GM03348 (cell line): ENCODE results near the gene PKP4.
"Not testable (repeated sequence)": the region's sequence is repeated elsewhere in the genome, so short reads cannot be mapped to it uniquely, and the experiment has no call there.

Experiments used
- DNase-seq: peaks from one replicate; pipeline ENCODE4 v3.0.0; 2012; ENCODE audit warnings: low spot score

The PKP4 gene

DNA sequence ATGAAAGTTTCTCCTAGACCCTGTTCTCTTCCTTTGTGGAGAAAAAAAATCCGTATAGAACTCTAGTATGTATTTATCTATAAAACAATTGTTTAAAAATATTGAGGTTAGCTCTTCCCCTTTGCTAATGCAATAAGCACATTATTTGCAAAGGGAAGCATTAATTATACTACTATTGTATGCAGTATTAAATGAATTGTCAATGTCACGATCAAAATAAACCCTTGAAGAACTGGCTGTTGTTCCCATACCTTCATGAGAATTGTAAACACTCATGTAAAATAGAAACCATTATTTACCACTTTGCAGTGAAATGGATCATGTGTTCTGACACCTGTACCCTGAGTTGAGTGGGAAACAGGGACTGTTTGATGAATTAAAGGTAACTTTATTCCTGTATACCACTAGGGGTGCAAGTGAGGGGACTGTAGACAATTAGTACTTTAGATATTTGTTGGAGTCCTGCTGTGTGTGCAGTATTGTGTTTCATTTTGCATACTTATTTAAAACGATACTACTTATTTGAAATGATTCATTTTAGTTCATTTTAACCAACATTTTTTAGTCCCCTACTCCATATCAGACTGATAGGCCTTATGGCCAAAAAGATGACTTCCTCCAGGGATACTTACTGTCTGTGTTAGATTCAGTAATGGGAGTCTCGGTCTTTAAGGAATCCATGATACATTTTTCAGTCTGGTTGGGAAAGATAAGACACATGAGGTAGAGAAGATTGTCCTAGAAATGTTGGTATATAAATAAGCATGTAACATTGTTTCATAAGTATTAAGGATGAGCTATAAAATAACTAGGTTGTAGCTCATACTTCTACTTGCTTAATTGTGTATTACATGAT lies 7.9 kb downstream of the PKP4 start:
- DNase-seq: no peak

DNA sequence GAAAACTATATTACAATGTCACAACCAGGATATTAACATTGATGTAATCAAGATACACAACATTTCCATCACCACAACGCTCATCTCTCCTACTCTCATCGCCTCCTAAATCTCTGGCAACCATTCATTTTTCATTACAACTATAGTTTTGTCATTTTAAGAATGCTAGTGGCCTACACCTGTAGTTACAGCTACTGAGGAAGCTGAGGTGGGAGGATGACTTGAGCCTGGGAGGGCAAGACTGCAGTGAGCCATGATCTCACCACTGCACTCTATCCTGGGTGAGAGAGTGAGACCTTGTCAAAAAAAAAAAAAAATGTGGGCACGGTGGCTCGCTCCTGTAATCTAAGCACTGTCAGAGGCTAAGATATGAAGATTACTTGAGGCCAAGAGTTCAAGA lies 10.5 kb downstream of the PKP4 start:
- DNase-seq: no peak

DNA sequence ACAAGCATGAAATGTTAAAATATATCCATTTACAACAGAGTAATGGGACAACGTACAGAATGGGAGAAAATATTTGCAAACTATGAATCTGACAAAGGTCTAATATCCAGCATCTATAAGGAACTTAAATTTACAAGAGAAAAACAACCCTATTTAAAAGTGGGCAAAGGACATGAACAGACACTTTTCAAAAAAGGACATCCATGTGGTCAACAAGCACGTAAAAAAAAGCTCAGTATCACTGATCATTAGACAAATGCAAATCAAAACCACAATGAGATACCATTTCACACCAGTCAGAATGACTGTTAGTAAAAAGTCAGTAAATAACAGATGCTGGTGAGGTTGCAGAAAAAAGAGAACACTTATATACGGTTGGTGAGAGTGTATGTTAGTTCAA lies 16.1 kb downstream of the PKP4 start:
- not testable (repeated sequence) for DNase-seq

DNA sequence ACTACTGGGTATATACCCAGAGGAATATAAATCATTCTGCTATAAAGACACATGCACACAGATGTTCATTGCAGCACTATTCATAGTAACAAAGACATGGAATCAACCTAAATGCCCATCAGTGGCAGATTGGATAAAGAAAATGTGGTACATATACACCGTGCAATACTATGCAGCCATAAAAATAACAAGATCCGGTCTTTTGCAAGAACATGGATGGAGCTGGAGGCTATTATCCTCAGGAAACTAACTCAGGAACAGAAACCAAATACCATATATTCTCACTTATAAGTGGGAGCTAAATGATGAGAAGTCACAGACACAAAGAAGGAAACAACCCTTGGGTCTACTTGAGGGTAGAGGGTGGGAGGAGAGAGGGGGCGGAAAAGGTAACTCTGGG lies 16.5 kb downstream of the PKP4 start:
- DNase-seq: not testable (repeated sequence)

DNA sequence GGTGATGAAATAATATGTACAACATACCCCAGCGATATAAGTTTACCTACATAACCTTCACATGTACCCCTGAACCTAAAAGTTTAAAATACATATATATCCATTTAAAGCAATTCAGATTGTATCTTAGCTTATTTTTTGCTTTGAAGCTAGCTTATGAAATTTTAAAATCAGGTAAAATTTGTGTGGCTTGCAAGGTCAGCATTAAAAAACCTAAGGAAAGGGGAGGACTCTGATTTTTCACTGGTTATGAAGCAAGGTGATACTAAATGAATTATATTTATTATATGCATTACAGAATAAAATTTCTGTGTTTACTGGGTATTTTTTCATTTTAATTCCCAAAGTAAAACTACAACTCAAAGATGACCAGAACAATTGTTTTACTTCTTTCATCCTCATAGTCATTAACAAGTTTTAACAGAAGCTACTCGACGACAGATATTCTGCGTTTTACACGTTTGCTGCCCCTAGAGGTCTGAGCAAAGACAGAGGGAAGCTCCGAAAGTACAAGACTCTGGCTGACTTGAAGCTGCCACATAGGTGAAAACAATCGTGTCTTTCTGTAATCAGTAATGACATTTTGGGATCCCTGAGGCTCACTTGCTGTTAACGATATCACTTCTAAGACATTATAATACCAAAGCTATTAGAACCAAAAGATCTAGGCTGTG lies 17.1 kb downstream of the PKP4 start:
- DNase-seq: no peak

DNA sequence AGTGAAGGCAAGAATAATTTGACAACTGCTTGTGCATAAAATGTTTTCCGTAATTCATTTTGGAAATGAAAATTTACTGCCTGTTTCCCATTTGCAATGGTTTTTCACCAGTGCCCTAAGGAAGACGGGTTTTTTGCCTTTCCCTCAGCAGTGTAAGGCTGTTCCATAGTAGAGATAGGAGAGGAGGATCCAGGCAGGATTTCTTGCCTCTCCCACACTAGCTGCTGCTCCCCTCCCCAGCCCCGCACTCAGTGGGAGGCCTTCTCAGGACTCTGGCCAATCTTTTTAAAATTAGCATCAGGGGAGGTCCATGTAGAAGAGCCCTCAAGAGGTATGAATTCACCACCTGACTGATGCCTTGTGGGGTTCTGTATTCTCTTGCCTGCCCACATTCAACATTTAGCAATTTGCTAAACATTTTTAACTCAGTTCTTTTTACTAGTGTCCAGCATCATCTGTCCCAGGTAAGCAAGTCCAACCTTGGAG lies 17.8 kb downstream of the PKP4 start:
- not testable (repeated sequence) for DNase-seq

DNA sequence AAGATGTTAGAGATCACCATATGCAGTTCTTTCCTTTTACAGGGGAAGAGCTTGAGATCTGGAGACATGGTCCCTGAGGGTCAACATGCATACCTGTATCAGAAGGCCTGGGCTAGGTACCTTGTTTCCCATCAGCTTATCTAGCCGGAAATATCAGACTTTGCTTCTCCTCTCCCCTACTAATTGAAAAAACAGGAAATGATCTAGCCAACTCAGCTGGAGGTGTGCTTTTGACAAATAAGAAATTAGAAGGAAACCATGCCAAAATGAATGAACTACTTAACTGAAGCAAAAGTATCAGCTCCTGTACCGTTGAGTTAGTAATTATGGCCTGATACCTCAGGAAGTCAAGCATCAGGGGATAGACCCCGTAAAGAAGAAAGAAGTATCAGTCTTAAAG lies 20.4 kb downstream of the PKP4 start:
- no peak for DNase-seq

DNA sequence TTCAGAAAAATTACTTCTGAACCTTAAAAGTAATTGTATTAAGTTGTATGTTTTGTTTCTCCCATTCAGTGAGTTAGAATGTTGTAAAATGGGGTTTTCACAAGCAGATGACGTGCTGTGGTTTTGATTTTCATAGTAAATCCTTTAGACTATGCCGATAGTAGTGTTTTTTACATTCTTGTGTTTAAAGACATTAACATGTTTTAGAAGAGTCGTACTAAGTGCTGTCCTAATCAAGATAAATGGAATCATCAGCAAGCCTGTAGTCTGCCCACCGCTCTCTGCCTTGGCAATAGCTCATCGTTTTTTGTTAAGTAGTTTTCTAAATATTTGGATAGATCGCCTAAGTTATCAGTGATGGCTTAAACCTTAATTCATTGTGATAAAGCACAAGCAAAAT lies 21.5 kb downstream of the PKP4 start:
- no peak for DNase-seq

DNA sequence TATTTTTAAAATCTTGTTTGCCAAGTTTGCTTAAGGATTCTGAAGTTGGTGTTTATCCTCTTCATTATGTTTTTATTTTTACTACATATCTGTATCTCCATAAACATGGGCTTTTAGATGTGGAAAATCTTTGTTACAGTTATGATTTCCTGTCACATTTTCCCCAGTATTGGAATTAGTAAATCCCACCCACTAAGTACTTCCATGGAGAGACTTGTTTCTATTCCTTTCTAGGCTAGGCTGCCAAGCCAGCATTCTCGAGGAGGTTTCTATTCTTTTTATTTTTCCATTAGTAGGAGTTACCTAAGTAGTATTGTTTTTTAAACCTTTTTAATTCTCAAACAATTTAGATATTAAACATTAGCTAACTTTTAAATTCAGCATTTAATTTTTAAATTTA lies 22.1 kb downstream of the PKP4 start:
- no peak for DNase-seq

DNA sequence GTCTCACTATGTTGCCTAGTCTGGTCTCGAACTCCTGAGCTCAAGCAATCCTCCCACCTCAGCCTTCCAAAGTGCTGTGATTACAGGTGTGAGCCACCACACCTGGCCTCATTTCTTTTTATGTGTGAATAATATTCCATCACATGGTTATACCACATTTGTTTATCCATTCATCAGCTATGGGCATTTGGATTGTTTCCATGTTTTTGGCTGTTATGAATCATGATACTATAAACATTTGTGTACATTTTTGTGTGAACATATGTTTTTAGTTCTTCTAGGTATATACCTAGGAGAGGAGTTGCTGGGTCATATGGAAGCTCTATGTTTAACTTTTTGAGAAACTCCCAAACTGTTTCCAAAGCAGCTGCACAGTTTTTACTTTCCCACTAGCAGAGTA lies 24.4 kb downstream of the PKP4 start:
- no peak for DNase-seq

DNA sequence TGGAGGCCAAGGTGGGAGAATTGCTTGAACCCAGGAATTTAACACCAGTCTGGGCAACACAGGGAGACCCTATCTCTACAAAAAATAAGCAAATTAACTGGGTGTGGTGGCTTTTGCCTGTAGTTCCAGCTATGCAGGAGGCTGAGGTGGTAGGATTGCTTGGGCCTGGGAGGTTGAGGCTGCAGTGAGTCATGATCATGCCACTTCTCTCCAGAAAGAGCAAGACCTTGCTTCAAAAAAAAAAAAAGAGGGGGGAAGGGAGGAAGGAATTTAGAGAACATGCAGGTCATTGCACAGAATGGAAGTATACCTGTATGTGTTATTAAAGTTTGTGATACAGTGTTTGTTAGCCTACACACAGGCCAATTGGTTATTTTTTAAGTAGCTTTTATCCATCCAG lies 25.8 kb downstream of the PKP4 start:
- no peak for DNase-seq

DNA sequence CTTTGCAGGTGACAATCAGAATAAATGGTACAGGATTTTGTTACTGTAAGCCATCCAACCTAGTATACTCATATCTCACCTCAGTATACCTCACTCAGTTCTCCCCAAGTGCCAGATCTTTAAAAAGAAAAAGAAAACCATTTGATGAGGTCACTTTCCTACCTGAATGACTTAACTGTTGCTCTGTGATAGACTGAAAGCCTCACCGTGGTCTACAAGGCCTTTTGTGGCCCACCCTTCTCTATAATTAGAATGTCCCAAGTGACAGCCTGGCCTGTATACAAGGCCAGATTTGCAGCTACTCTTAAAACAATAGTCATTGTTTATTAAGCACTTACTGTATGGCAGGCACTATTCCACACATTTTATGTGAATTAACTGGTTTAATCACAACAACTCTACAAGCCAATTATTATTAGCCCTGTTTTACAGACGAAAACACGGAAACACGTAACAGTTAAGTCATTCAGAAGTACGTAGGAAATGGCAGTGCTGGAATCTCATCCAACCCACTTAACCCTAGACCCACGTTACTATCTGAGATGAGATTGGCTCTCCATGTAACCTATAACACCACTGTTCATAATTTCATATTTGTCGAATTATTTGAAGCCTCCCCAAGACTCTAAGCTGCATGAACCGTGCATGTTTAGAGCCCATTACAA lies 28.3 kb downstream of the PKP4 start:
- DNase-seq: no peak

DNA sequence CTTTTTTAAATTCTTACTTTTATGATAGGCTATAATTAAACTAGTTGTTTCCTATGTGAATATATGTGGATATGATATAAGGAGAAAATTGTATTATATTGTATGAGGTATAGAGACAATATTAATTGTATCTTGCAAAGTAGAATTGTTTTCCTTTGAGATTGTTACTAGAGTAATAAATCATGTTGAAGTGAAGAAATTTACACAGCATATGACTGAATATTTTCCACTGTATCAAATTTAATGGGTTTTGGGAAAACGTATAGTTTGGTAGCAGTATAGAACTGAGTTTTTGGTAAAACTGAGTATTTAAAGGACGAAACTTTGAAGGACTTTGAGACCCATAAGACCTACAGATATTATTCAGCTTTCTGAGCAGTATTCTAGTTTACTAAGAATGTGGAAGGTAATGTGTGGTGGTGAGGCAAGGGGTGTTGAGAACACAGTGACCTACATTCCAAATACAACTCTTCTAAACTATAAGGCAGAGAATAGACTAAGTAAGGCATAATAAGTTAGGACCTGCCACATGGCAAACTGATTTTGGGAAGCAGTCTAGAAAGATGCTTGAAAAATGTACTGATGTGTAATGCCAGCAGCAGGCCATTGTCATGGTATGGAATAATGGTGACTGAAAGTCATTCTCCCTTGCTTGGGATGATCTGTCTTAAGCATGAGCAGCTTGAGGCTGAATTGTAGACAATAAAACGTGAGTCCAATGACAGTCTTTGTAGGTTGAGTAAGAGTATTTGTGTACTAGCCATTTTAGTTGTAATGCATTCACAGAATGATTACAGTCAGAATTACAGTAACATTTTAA lies 29.6 kb downstream of the PKP4 start:
- DNase-seq: no peak

DNA sequence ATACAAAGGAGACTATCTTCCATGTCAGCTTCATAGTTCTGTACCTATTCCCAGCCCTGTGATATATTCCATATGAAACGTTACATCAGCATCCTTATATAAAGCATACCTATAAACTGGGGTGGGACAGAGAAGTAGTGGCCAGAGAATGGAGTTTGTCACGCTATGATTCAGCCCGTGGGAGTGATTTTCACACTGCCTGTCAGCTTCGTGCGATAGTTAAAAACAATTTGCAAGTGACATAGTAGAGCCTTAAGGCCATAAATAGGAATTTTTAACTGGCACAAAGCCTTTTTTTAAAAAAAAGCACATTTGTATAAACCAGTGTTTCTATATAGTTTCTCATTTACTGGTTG lies 30.2 kb downstream of the PKP4 start:
- DNase-seq: no peak

DNA sequence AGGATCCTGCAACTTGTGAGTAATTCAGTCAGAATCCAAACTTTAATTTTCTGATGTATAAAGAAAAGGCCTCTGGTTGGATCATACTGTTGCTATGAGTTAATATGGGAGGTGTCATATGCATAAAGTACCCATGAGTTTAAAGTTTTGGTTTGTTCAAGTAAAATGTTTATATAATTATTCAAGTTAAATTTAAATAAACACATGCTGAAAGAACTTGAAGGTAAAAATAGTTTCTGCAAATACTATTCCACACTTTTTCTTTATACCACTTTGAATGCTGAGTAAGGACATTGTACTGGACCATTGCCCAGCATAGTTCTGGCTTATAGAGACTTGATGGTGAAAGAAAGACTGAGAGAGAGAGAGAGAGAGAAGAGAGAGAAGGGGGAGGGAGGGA lies 30.7 kb downstream of the PKP4 start:
- DNase-seq: no peak

DNA sequence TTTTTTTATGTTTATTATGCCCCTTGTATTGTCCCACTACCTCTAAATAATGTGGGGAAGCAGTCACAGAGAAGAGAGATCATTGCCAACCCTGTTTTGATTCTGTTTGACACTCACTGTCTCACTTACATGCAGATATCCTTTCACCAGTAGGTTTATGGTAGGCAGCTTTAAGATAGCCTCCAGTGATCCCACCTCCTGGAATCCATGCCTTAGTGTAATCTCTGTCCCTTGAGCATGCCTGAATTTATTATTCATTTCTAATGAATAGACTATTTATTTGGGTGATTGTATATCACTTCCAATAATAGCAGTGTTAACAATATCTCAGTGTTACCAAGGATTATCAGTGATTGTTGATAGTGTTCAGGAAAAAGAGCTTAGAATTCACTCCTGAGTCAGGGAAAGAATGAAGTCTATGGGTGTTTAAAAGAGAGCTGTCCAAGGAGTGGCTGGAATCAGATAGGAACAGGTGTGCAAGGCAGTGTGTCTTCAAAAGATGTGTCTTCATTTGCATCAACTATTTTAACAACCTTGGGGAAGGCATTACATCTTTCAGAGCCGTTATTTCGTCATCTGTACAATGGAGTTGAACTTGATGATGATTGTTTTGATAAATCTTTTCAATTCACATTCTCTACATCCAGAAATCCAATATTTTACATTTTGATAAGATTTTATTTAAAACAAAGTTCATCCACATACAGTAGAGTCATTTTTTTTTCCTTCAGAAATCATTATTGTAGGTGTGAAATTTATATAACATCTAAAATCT lies 31.9 kb downstream of the PKP4 start:
- no peak for DNase-seq

DNA sequence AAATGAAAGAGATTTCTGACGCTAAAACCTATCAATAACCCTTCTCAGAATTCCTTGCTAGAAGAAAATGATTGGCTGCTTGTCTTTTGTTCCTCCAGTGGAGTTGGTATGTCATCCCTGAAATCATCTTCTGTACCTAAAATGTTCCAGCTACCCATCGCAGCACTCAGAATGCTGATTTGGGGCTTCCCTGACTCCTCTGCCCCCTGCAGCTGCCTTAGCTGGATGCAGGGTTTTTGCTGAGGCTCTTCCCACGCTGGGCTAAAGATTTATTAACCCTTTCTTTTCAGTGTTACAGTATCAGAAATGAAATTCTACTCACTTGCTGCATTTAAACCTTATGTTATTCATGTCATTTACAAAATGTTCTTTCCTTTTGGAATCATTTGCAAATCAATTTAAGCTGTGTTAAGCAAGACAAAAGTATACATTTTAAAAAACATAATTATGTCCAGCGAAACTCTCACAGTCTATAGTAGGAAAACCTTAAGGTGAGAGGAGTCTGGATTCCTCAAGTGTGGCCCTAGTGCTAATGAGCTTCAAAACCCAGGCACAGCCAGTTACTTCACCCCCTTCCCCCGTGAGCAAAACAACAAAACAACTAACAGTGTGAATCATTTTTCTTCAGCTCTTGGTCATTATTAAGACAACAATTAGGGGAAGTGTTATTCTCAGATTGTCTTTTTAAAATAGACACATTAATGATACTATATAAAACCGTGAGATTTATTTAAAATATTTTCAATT lies 32.8 kb downstream of the PKP4 start:
- DNase-seq: no peak

DNA sequence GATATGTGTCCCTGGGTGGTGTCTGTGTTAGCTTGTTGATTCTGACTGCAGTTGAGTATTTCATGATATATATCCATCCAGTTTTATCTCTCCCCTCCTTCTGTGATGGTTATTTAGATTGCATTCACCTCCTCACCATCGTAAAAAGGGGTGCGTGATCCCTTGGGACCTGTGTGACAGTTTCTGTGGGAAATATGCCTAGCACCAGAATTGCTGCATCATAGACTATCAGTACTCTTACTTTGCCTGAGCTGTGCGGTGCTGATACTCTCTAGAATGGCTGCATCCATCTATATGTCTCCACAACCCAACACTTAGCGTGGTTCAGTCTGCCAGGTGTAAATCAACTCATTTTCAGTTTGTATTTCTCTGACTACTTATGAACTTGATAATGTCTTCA lies 34.3 kb downstream of the PKP4 start:
- DNase-seq: no peak

DNA sequence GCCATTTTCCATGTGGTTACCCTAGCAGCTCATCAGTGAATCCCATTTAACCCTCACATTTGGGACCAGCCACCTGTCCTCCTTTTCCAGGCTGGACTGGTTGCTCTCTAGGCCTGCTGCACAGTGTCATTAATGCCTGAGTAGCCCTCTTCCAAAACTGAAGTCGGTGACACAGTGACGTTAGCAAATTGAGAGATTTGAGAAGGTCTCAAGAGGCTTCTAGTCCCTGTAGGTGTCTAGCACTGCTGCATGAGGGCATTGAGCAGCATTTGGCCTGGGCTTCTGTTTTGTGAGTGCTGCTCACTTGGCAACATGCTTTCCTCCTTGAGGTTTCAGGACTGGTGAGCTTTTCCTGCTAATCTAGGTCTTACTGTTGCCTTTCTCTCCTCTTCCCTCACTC lies 36.7 kb downstream of the PKP4 start:
- no peak for DNase-seq

DNA sequence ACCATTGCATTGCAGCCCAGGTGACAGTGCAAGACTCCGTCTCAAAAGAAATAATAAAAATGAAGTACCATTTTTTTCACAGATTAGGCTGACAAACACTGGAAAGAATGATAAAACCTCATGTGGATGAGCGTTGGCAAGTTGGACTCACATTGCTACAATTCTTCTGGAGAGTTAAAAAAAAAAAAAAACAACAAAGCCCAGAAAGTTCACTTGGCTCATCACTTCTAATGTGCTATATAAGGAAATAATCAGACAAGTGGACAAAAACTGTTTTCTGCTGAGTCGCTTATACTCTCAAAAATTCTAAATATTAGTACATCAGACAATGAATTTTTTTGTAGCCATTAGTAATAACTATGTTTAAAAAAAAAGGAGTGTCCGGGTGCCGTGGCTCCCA lies 38.4 kb downstream of the PKP4 start:
- DNase-seq: peak; percentile 72

DNA sequence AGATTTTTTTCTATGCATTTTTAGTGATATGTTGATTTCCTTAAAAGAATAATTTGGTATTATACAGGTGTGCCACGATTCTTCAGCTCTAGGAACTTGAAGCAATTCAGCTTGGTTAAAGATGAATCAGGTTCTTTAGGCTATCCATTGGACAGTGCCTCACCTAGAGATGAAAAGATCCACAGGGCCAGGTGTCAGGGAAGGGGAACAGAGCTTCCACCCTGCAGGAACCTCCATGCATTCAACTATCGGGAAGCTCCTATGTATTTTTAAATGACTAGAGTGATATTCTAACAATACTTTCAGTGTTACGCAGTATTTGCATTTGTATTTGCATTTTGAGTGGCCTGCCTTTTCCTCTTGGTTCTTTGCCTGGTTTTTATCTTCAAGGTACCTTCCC lies 40.2 kb downstream of the PKP4 start:
- DNase-seq: no peak
